MCF 10A (cell line): Measurements from ENCODE around the gene USP7. TPM values are rescaled to one million over a fixed set of nuclear protein-coding genes. Genes with fewer than 3 reads are reported as not detected.

ENCODE experiments used
- BruUV-seq: library from RNA; stranded (reverse); fragments of 400-500 nt; replicated peaks from 2 replicates; lab custom pipeline; 2021; lab: Mats Ljungman, UMichigan
- CTCF ChIA-PET: fragments of 300-600 bp; sonication (Branson Sonifier 250); formaldehyde crosslinking; extraction: SDS; loops from one replicate; lab custom pipeline; 2021; ENCODE audit warnings: antibody characterized with exemption, inconsistent platforms; lab: Yijun Ruan, JAX
- POLR2A ChIA-PET: fragments of 300-600, 350-650 bp; sonication (Branson Sonifier 250); formaldehyde crosslinking; extraction: SDS; loops from one replicate; lab custom pipeline; 2020; ENCODE audit warnings: antibody characterized with exemption, inconsistent platforms; lab: Yijun Ruan, JAX
- DNase-seq: peaks from one replicate; pipeline ENCODE4 v3.0.0-alpha.2; 2018; ENCODE audit not compliant: unreplicated experiment
- H3K27ac Mint-ChIP-seq: one replicate; pipeline ENCODE4 v1.8.0; 2022; ENCODE audit warnings: mild to moderate bottlenecking, low read depth, mixed read lengths; ENCODE audit not compliant: unreplicated experiment
- H3K27me3 Mint-ChIP-seq: one replicate; pipeline ENCODE4 v1.8.0; 2022; ENCODE audit warnings: mixed read lengths; ENCODE audit not compliant: insufficient read depth, unreplicated experiment
- H3K36me3 Mint-ChIP-seq: one replicate; pipeline ENCODE4 v1.8.0; 2022; ENCODE audit warnings: mild to moderate bottlenecking, moderate library complexity, mixed read lengths; ENCODE audit not compliant: insufficient read depth, unreplicated experiment
- H3K4me1 Mint-ChIP-seq: one replicate; pipeline ENCODE4 v1.8.0; 2022; ENCODE audit warnings: mixed read lengths; ENCODE audit not compliant: insufficient read depth, unreplicated experiment
- H3K4me3 Mint-ChIP-seq: one replicate; pipeline ENCODE4 v1.8.0; 2022; ENCODE audit warnings: mild to moderate bottlenecking, moderate library complexity, mixed read lengths; ENCODE audit not compliant: unreplicated experiment
- H3K9me3 Mint-ChIP-seq: one replicate; pipeline ENCODE4 v1.8.0; 2022; ENCODE audit warnings: mixed read lengths; ENCODE audit not compliant: unreplicated experiment
- intact Hi-C: fragments of 100-400 bp; cut with micrococcal nuclease; formaldehyde crosslinking; loops from 2 replicates; pipeline ENCODE4 v1.14.1; 2022
- total RNA-seq: library from RNA; stranded (reverse); gene quantifications from 2 replicates; pipeline ENCODE4 v1.2.3, GENCODE V29; 2022
- TF ChIP-seq, protein P1 (sequence below): fragments of 200-600 bp; IDR thresholded peaks from one replicate; pipeline ENCODE4 v1.8.0; 2022; ENCODE audit warnings: antibody characterized with exemption, mild to moderate bottlenecking; ENCODE audit not compliant: unreplicated experiment

Gene USP7
- total RNA-seq, 1 experiment from 2014 or later: 108 TPM

DNA sequence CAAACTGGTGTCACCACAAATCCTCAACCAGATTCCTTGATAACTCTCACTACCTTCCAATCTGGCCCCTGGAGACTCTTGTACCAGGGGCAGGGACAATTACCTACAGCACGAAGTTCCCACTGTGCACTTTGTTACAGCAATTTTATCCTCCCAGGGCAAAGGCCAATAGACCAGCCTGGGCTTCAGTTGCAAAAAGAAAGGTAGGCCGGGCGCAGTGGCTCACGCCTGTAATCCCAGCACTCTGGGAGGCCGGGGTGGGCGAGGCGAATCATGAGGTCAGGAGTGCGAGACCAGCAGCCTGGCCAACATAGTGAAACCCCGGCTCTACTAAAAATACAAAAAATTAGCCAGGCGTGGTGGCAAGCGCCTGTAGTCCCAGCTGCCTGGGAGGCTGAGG lies 36.9 kb downstream of the USP7 start:
- TF ChIP-seq, protein P1, sequence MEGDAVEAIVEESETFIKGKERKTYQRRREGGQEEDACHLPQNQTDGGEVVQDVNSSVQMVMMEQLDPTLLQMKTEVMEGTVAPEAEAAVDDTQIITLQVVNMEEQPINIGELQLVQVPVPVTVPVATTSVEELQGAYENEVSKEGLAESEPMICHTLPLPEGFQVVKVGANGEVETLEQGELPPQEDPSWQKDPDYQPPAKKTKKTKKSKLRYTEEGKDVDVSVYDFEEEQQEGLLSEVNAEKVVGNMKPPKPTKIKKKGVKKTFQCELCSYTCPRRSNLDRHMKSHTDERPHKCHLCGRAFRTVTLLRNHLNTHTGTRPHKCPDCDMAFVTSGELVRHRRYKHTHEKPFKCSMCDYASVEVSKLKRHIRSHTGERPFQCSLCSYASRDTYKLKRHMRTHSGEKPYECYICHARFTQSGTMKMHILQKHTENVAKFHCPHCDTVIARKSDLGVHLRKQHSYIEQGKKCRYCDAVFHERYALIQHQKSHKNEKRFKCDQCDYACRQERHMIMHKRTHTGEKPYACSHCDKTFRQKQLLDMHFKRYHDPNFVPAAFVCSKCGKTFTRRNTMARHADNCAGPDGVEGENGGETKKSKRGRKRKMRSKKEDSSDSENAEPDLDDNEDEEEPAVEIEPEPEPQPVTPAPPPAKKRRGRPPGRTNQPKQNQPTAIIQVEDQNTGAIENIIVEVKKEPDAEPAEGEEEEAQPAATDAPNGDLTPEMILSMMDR: no peak
- Mint-ChIP-seq H3K36me3 (peaks cover 64% of the 10 kb centered on the region), H3K27me3 (no peaks in the 10 kb centered on the region), H3K4me3 (no peak overlapping the region), H3K27ac (no peak overlapping the region), H3K9me3 (no peaks in the 10 kb centered on the region), H3K4me1 (peaks cover 9% of the 10 kb centered on the region)
- intact Hi-C loops: no loop called here
- CTCF ChIA-PET: interaction anchor here (0.6 to 1.2 kb wide), 3 partner anchors 10 to 82 kb away, joined by 4 to 6 read pairs (median 4); no protein-coding TSS in a partner anchor
- POLR2A ChIA-PET: no interaction called here
- no peak for DNase-seq
- BruUV-seq: no TSS peak

- intact Hi-C loops: no loop called here
- Mint-ChIP-seq H3K36me3 (peaks cover 74% of the 10 kb centered on the region), H3K27me3 (no peaks in the 10 kb centered on the region), H3K27ac (no peak overlapping the region), H3K4me1 (peaks cover 5% of the 10 kb centered on the region), H3K4me3 (no peak overlapping the region), H3K9me3 (no peaks in the 10 kb centered on the region)
- TF ChIP-seq, protein P1: no peak
- POLR2A ChIA-PET: no interaction called here
- BruUV-seq: no TSS peak
- DNase-seq: no peak
- CTCF ChIA-PET: interaction anchor here (0.9 kb wide), 2 partner anchors 11 to 83 kb away, joined by 4 to 5 read pairs; no protein-coding TSS in a partner anchor
Measured at GRCh38 chr16:8925455-8925854, 38.3 kb downstream of the USP7 start.

GRCh38 chr16:8924214-8924613 lies 39.5 kb downstream of the USP7 start:
- DNase-seq: peak; percentile 16
- ChIA-PET CTCF (interaction anchor here (0.6 kb wide), 1 partner anchor 12 kb away, joined by 3 read pairs; no protein-coding TSS in a partner anchor), POLR2A (interaction anchor here (0.5 kb wide), 1 partner anchor 108 kb away, joined by 3 read pairs; no protein-coding TSS in a partner anchor)
- Mint-ChIP-seq H3K4me3 (no peak overlapping the region), H3K9me3 (no peaks in the 10 kb centered on the region), H3K27me3 (no peaks in the 10 kb centered on the region), H3K36me3 (peaks cover 78% of the 10 kb centered on the region), H3K27ac (no peak overlapping the region), H3K4me1 (peaks cover 5% of the 10 kb centered on the region)
- intact Hi-C loops: no loop called here
- TF ChIP-seq, protein P1: no peak
- no TSS peak for BruUV-seq

GRCh38 chr16:8923199-8923598 lies 40.5 kb downstream of the USP7 start:
- intact Hi-C loops: no loop called here
- Mint-ChIP-seq H3K27ac (no peak overlapping the region), H3K9me3 (no peaks in the 10 kb centered on the region), H3K4me3 (no peak overlapping the region), H3K4me1 (peaks cover 5% of the 10 kb centered on the region), H3K27me3 (no peaks in the 10 kb centered on the region), H3K36me3 (peaks cover 78% of the 10 kb centered on the region)
- ChIA-PET POLR2A (no interaction called here), CTCF (interaction anchor here (0.5 to 2.9 kb wide), 5 partner anchors 13 to 86 kb away, joined by 3 to 14 read pairs (median 3); no protein-coding TSS in a partner anchor)
- no peak for DNase-seq
- BruUV-seq: no TSS peak
- TF ChIP-seq, protein P1: no peak
